HK-2 (cell line): Measurements from ENCODE around the gene ITPK1.

Experiments
- DNase-seq: peaks from one replicate; pipeline ENCODE4 v3.0.0-alpha.2; 2018; ENCODE audit not compliant: unreplicated experiment

The ITPK1 gene

GRCh38 chr14:92952481-92953298 lies 163.0 kb downstream of the ITPK1 start:
- DNase-seq, result no peak

- DNase-seq, result peak; percentile 83
Measured at GRCh38 chr14:92951912-92952471, 163.7 kb downstream of the ITPK1 start.

- no peak for DNase-seq
Measured at GRCh38 chr14:92951261-92951660, 164.5 kb downstream of the ITPK1 start.

DNA sequence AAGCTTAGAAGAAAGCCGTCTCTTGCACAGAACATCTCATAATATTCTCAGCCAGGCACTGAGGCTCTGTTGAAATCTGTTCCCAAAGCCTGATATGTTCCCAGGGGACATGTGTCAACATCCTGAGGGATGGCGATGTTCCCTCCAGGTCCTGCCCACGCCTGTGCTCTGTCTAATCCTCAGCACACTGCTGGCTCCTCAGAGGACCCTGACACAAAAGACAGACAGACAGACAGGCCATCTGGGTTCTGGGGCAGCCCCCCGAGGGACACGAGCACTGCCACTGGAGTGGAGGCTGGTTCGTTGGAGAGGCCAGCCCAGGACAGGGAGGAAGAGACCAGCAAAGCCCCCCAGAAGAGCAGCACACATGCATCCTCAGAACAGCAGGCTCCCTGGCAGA lies 165.0 kb downstream of the ITPK1 start:
- DNase-seq, result no peak

DNA sequence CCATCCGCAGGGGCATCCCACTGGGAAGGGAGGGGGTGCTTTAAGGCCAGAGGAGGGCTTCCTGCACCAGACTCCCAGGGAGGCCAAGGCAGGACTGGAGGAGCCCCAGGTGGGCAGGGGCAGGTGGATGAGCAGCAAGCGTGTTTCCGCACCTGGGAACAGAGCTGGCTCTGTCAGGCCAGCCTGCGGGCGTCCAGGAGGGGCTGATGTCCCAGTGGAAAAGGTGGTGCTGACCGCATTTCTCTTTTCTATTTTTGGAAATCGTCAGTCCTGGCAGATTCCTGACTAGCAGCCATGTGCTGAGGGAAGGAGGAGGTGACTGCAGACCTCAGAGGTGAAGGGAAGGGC lies 165.6 kb downstream of the ITPK1 start:
- no peak for DNase-seq

DNA sequence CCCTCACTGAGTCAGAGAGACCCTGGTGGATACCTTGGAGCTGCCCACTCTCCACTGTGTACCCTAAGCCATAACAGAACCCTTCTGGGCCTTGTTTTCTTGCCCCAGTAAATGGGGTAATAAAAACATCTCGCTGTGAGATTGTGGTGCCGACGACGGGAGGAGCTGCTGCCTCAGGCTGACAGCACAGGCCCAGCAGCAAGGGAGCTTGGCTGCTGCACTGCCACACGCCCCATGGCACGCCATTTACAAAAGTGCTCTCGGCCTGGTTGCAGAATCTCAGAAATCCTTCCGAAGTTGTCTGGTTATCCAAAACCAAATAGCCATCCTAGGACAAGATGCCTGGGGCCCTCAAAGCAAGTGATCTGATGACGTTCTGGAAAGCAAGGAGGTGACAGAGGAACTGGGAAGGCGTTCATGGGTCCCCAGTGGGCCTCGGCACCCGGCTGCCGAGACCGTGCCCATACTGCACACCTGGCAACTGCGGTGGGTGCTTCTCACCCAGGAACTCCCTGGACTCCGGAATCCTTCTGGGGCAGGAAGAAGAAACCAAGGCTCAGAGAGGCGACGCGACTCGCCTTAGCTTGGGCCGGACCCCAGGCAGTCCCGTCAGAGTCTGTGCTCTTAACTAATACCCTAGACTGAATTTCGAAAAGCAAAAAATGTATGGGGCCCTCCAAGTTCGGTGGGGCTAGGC lies 166.1 kb downstream of the ITPK1 start:
- no peak for DNase-seq

- no peak for DNase-seq
Measured at GRCh38 chr14:92948647-92949046, 167.1 kb downstream of the ITPK1 start.

- no peak for DNase-seq
Measured at GRCh38 chr14:92946847-92947545, 168.7 kb downstream of the ITPK1 start.

GRCh38 chr14:92945959-92946846 lies 169.5 kb downstream of the ITPK1 start:
- peak; percentile 84 for DNase-seq

DNA sequence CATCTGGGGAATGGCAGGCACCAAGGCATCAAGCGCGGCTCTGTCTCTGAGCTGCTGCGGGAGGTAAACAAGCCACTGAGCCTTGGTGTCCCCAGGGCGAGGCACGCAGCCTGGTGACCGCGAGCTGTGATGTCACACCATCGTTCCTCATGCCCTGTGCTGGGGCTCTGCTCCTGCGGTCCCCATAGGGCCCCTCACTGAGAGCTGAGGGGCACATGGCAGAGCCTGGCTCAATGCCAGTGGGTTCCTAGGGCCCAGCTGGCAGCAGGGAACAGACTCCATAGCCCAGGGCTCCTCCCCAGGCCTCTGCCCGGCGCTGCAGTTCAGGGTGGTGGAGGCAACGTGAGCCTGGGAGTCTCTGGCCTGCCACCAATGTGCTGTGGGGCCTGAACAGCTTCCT lies 170.2 kb downstream of the ITPK1 start:
- DNase-seq, result no peak

DNA sequence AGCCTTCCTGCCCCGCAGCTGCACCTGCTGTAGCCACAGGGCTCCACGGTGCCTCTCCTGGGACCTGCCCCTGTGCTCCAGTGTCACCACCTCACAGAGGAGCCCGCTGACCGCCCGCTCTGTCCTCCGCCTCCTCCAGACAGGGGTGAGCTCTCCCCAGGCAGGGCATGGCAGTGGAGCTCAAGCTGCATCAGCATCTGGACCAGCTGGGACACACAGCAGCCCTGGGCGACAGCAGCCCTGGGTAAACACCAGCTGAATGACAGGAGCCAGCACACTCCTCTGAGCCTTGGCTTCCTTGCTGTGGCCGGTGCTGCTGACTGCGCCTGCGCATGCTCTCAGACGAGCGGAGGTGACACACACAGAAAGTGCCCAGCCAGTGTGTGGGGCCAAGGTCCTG lies 170.7 kb downstream of the ITPK1 start:
- DNase-seq, result no peak

DNA sequence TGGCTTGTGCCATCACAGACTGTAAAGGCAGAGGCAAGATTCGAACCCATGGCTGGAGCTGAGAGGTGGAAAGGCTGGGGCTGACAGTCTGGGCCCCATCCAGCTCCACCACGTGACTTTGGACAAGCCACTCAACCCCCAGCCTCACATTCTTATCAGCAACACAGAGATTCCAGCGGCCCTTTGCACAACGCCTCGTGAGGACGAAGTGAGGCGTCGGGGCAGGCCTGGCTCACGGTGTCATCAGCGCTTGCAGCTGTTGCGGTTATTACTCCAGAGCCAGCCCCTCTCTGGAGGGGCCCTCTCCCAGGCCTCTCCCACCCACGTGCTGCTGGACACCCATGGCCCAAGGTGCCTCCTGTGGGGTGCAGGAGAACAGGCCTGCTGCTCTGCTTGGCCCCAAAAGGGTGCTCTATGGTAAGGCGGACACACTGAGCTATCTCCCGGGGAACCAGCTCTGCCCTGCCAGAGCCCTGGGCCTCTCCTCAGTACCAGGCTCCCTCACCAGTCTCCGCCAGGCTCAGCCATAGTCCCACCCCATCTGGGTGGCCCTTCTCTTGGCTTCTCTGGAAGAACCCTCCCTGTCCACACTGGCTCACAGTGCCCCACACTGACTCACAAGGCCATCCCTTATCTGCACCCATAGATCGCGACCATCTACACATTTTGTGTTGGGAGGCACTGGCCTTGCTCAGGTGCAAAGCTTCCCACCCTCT lies 171.7 kb downstream of the ITPK1 start:
- no peak for DNase-seq

DNA sequence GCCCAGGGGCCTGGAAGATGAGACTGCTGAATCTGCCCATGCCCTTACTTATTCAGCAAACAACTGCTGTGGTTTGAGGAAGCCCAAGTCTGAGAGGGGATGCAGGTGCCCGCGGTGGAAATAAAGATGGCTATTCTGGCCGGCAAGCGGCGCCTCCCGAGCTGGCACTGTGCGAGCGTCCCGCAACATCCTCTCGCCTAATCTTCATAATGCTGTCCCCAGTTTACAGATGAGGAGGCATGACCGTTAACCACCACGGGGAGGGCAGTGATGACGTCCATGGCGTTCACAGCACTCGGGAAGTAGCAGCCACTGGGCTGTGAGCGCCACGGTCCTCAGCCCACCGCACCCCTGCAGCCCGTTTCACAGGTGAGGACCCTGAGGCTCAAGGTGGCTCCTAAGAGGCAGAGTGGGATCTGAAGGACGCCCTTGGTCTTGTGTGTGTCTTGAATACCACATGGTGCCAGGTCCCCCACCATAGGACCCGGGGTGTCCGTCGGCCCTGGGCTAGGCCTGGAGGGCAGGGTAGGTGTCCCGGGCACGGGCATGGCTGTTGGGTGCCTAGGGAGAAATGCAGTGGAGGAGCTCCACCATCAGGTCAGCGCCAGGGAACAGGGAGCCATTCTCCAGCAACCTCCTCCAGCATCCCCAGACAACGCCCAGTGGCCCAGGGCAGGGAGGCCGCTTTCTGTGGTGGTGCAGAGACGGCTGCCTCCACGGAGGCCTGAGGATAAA lies 172.6 kb downstream of the ITPK1 start:
- DNase-seq, result no peak

GRCh38 chr14:92942576-92942975 lies 173.1 kb downstream of the ITPK1 start:
- DNase-seq, result no peak

- DNase-seq, result no peak
Measured at GRCh38 chr14:92942136-92942535, 173.6 kb downstream of the ITPK1 start.

DNA sequence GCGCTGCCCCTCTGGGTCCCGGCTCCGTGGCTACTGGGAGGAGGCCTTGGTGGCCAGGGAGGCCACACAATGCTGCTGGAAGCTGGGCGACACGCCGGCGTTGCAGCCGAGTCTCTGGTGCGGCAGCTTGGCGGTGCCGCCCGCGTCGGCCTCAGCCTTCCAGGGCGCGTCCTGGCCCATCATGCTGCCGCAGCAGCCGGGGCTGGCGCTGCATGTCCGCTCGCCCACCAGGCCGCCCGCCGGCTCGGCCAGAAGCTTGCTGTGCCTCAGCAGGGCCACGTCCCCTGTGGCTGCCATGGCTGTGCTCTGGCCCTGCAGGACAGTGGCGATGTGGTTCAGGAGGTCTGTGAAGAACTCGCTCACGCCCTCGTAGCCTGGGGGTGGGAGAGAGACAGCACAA lies 174.2 kb downstream of the ITPK1 start:
- no peak for DNase-seq

GRCh38 chr14:92940543-92940942 lies 175.2 kb downstream of the ITPK1 start:
- no peak for DNase-seq

DNA sequence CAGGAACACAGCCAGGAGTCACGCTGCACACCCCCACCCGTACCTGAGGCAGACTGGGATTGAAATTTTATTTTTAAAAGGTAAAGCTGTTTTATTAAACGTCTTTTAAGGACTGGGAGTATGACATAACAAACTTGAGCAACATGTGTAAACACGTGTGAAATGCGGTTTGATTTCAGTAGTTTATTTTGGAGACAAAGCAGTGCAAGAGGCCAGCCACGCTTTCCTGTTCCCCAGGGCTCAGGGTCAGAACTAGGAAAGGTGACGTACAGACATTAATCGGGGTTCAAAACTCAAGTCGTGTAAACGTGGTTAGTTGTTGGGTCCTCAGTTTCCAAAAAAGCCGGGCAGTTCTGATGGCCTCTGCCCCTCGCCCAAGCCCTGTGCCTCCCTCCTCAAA lies 176.0 kb downstream of the ITPK1 start:
- DNase-seq, result no peak

DNA sequence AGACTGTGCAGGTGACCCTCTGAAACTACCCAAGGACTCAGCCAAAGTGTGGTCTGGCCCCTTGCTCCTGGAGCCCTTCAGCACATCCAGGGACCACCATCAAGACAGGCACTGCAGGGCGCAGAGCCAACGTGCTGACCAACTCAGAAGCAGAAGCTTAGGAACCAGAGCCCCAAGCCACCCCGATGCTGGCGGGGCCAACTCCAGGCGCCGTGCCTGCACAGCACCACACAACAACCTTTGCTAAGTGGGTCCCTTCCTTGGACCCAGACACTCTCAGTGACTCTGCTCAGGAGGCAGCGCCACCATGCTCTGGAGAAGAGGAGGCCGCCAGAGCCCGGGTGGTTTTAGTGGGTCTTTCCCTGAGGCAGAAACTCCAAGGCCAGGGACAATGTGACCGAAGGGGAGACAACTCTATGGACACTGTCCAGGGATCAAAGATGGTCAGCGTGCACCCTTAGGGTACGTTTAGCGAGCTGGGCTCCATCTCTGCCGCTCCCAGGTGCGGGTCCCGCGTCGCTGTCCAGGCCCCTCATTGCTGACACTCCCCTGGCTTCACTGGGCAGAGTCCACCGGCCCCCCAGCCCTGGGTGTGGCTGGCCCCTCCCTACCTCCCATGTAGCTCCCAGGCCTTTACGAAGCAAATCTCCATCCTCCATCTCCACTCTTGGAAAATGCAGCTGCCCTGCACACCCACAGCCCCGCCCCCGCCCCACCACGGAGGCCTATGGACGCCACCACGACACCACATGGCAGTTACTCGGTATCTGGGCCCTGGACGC lies 176.6 kb downstream of the ITPK1 start:
- no peak for DNase-seq
